HG02884 (cell line): ENCODE data around the gene TRAPPC6A.

Experiments used
- ATAC-seq: cut with Tn5 transposase; IDR thresholded peaks from one replicate; pipeline ENCODE4 v1.9.1; 2021; ENCODE audit warnings: mild to moderate bottlenecking, moderate library complexity; ENCODE audit not compliant: unreplicated experiment

Gene TRAPPC6A

DNA sequence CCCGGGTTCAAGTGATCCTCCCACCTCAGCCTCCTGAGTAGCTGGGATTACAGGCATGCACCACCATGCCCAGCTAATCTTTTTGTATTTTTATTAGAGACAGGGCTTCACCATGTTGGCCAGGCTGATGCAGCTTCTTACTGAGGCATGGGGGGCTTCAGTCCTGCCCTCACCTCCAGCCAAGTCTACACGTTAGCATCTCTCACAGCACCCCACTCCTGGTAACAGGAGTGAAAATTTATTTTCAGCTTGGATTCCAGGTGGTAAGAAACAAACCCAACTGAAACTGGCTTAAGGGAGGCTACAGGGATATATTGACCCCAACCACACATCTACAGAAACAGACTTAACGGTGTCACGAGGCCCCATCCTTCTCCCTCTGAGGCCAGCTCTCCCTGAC lies 27.9 kb downstream of the TRAPPC6A start:
- ATAC-seq, result no peak

DNA sequence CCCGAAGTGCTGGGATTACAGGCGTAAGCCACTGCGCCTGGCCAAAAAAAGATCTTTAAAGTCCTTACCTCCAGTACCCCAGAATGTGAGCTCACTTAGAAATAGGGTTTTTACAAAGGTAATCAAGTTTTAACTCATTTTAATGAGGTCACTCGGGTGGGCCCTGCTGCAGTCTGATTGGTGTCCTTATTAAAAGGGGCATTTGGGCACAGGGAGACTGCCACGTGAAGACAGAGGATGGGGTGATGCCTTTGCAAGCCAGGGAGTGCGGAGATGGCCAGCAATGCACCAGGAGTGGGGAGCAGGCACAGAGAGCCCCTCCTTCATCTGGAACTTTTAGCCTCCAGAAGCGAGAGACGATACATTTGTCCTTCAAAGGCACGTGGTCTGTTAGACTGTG lies 28.9 kb downstream of the TRAPPC6A start:
- ATAC-seq, result no peak

DNA sequence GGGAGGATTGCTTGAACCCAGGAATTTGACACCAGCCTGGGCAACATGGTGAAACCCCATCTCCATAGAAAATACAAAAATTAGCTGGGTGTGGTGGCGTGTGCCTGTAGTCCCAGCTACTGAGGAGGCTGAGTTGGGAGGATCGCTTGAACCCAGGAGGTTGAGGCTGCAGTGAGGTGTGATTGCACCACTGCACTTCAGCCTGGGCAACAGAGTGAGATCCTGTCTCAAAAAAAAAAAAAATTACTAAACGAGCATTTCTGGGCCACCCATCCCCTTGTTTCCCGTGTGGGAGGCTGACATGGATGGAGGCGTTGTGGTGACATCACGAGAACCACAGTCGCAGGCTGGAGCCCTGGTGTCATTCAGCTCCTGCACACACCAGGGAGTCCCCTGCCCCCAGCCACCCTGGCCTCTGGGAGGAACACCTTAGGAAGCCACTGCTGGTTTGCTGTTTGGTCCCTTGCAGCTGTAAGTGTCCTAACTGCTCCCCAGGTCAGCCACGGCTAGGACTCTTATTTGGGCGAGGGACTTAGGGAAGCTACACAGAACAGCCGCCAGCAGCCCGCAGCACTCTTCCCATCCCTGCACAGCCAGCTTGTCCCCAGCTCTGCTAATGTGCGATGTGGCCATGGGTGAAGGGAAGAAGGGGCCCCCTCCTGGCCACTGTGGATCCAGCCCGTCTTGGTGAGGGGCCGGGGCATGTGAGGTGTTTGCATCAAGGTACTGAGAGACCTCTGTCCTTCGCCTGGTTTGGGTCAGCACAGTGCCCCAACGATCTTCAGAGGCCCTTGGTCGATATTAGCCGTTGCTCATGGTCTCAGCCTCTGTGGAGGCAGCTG lies 30.0 kb downstream of the TRAPPC6A start:
- no peak for ATAC-seq

DNA sequence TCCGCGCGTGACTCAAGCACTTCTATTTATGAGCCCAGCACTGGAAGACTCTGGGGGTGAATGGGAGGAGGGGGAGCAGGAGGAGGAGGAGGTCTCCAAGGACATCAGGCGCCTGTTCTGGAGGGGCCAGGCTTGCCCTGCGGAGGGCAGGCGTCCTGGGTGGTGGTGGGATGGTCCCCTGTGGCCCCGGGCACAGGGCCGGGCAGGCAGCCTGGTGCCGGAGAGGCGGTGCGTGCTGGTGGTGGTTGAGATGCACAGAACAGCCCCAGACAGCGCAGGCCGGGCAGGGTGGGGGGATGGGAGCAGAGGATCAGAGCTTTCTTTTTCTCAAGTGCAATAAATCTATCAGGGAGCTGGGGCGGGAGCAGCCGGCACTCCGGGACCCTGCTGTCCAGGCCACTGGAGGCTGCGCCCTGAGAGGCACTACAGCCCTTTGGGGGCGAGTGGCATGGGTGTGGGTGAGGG lies 31.3 kb downstream of the TRAPPC6A start:
- no peak for ATAC-seq

DNA sequence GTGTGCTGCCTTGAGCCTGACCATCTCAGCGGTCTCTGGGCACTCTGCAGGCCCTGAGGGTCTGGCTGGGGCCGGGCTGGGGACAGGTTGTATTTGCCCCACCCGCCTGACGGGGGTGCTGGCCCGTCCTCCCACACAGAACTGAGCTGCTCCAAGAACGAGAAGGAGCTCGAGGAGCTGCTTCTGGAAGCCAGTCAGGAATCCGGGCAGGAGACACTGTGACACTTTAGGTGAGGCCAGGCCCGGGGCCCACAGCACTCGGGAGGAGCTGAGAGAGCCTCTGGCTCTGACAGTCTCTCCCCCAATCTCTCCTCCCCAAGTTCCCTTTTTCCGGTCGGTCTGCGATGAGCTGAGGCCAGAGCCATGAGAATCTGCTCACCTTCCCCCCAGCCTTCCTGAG lies 31.8 kb downstream of the TRAPPC6A start:
- no peak for ATAC-seq

DNA sequence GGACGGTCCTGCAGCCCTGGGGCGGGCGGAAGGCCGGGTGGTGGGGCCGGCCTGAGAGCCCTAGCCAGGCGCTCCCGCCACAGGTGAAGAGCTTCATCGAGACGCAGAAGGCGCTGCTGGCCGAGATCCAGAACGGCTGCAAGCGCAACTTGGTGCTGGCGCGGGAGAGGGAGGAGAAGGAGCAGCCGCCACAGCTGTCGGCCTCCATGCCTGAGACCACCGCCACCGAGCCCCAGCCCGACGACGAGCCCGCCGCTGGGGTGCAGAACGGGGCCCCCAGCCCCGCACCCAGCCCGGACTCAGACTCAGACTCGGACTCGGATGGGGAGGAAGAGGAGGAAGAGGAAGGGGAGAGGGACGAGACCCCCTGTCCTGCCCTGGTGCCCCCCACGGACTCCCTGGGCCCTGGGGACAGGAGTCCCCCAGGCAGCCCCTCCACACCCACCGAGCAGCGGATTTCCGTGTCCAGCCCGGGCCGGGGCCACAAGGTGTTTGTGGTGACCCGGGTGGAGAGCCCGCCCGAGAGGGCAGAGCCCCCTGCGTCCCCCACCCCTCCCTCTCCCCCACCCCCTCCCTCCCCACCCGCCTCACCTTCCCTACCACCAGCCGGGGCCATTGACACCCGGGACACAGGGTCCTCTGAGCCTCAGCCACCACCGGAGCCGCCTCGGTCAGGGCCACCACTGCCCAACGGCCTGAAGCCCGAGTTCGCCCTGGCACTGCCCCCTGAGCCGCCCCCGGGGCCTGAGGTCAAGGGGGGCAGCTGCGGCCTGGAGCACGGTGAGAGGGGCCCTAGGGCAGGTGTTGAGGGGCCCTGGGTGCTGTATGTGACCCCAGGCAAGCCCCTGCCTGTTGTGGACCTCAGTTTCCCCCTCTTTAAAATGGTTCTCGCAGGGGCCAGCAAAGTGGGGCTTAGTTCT lies 32.5 kb downstream of the TRAPPC6A start:
- no peak for ATAC-seq

DNA sequence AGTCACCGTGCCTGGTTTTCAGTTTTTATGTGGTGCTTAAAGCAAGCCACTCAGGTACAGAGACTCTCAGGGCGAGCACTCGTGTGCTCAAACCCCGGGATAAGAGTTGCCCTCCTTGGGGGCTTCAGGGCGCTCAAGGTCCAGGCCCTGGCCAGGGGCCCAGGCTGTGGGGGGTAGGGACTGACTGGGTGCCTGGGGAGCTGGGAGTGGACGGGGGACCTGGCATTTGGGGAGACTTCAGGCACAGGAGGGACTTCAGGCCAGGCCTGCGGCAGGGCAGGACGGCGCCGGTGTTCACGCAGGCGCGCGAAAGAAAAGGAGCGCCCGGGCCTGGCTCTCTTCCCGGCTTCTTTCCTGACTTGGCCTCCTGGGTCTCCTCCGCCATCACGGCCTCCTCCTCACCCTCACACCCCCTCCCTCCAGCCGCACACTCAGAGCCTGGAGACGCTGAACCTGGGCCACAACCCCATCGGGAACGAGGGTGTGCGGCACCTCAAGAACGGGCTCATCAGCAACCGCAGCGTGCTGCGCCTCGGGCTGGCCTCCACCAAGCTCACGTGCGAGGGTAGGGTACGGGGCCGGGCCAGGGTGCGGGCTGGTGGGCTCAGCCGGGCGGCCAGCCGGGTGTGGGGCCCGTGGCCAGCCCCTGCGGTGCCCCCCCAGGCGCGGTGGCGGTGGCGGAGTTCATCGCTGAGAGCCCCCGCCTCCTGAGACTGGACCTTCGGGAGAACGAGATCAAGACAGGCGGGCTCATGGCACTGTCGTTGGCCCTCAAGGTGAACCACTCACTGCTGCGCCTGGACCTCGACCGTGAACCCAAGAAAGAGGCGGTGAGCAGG lies 33.4 kb downstream of the TRAPPC6A start:
- no peak for ATAC-seq

DNA sequence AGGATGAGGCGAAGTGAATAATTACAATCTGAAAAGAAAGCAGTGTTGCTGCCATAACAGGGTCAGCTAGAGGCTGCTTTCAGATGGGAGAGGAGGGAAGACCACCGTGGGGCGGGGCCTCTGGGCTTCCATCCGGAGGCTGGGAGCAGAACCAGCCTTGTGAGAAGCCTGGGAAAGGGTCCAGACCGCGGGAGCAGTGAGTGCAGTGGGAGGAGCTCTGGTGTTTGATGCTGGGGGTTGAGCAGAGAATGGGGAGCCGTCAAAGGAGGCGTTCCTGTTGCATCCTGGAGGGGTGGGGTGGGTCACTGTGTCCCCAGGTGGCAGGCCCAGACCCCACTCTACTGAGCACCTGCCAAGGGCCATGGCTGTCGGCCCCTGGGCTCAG lies 35.3 kb downstream of the TRAPPC6A start:
- no peak for ATAC-seq

DNA sequence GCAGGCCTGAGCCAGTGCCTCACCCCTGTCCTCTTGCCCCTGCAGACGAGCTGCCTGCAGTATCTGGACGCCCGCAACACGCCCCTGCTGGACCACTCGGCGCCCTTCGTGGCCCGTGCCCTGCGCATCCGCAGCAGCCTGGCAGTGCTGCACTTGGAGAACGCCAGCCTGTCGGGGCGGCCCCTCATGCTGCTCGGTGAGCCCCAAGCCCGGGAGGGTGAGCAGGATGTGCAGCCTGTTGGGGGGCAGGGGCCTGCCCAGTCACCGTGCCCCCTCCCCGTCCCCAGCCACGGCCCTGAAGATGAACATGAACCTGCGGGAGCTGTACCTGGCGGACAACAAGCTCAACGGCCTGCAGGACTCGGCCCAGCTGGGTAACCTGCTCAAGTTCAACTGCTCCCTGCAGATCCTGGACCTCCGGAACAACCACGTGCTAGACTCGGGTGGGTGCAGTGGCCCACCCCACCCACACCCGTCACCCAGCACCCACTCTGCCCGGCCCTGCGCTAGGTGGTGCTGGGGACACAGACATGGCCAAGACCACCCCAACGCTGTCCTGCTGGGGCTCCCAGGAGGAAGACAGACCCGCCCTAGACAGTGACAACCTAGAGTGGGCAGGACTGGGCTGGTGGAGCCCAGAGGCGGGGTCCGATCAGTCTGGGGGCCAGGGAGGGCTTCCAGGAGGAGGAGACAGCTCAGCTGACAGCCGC lies 35.9 kb downstream of the TRAPPC6A start:
- ATAC-seq, result no peak

DNA sequence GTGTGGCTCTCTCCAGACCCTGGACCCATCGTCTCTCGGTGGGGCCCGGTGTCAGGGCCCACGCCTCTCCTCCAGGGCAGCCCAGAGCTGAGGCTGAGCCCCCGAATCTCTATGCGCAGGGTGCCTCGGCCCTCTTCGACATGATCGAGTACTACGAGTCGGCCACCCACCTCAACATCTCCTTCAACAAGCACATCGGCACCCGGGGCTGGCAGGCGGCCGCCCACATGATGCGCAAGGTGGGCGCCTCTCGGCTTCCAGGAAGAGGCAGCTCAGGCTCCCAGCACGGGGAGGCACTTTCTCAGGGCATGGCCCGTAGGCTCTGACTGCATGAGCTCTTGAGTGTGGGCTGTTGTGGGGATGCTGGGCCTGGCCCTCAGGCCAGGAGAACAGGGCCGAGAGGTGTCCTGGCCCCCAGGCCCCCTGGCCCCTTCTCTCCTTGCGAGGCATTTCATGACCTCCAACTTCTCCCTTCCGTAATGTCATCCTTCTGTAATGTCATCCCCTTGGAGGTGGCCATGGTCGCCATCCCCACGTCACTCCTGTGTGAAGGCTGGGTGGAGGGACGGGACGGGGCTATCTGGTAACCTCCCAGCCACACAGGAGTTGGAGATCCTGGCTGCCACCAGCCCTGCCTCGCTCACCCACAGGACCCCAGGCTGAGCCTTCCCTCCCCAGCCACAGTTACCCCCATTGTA lies 36.7 kb downstream of the TRAPPC6A start:
- no peak for ATAC-seq

DNA sequence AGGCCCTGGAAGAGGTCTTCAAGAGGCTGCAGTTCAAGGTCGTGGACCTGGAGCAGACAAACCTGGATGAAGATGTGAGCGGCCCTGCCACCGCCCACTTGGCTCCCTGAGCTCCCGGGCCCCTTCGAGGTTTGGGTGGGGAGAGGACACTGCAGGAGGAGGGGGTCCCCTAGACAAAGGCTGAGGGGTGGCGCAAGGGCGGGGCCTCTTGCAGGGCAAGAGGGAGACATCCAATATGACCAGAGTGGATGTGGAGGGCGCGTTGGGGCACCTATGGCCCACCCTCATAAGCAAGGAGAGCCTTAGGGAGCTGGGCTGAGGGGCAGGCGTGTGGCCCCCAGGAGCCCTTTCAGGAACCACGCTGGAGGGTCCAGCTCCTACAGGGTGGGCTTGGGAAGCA lies 37.5 kb downstream of the TRAPPC6A start:
- ATAC-seq, result no peak

DNA sequence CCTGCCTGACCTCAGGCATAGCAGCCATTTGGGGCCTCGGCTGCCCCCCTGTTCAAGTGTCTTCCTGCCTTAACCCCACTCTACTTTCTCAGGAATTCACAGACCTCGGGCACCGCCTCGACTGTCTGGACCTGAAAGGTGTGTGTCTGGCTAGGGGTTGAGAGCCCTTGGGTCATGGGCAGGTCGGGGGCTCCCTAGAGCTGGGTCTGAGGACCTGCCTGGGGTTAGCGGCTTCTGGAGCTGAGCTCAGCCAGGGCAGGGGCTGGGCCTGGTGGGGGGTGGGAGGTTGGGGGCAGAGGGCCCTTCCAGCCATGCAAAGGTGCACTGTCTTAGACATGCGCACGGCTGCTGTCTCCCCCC lies 37.9 kb downstream of the TRAPPC6A start:
- ATAC-seq, result no peak

DNA sequence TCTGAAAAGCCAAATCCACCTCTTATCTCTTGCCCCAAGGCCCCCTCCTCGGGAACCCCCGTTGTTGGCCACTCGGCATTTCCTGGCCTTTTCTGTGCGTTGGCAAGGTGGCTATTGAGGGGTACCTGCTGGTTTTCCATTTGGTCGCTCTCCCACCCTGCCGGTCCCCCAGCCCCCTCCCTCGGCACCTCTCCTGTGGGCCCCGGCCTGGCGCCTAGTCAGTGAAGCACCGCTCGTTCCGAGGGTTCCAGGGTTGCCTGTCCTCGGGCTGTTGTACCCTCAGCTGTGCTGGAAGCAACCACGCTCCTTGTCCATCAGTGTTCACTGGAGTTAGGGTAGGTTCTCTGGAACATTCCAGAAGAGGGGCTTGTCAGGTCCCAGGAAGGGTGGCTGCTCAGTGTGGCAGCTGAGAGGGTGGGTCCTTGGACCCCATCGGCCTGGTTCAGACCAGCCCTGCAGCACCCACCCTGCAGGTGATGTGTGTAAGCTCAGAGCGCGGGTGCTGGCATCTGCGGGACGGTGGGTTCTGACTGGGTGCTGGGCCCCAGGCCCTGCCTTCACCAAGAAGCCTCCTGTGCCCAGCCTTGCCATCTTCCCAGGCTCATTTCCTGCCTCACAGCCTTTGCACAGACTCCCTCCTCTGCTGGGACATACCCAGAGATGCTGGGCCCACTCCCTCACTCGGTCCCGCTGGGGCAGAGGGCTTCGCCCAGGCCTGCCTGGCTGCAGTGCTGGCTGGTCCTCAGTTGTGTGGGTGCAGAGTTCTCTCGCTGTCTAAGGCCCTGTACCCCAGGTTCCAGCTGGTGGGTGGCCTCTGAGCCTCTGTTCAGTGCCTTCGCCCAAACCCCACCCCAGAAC lies 38.5 kb downstream of the TRAPPC6A start:
- no peak for ATAC-seq

DNA sequence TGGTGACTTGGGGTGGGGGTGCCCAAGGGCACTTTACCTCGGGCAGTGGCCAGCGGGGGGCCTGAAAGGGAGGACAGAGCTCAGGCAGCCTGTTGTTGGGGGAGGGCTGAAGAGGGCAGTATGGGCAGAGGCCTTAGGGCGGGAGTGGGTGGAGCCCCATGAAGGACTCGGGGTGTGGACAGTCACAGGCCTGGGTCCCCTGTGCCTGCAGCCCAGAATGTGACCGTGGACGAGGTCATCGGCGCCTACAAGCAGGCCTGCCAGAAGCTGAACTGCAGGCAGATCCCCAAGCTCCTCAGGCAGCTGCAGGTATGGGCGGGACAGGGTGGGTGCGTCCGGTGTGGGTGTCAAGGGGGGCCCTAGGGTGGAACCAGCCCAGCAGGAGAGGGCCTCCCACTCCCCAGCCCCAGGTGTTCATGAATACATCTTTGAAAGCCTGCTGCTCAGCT lies 39.7 kb downstream of the TRAPPC6A start:
- no peak for ATAC-seq

DNA sequence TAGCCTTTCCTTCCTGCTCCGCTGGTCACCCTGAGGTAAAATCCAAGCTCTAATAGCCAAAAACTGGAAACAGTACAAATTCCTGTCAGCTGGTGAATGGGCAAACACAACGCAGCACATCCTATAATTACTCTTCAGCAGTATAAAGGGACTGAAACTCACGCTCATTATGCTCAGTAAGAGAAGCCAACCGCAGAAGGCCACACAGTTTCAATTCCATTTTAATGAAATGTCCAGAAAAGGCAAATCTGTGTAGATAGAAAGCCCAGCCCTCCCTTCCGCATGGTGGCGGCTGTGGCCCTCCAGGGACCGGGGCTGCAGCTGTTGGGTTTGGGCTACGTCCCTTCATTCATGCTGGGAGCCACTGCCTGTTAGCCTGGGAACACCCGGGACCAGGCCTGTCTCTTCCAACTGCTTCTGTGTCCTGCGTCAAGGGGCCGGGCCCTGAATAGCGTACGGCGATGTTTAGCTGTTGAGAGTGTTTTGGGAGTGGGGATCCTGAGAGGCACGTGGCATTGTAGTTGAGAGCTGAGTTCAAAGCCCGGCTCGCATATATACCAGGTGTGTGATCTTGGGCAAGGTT lies 40.8 kb downstream of the TRAPPC6A start:
- no peak for ATAC-seq

DNA sequence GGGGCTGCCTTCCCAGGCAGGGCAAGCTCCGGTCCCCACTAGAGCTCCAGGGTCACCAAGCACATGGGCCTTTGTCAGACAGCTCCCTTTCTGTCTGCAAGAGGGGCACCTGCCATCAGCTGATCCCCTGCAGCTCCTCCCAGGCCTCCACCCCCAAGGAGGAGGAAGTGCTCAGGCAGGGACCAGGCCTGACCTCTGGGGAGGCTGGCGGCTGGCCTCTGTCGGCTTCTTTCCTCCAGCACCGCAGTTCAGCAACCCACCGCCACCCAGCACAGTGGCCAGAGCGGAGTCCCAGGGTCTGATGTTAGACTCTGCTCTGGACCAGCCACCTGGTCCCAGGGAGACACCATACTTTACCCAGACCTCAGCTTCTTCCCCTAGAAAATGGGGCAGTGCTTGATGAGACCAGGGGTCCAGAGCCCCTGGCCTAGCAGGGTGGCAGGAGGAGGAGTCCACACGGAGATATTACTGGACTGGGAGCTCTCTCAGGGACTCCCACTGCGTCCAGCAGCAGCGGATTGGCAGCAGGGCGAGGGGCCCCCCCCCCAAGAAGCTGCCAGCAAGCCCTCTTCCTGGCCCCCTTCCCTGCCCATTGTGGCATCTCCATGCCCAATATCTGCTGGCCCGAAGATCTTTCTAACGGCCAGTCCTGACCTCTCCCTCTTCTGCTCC lies 41.4 kb downstream of the TRAPPC6A start:
- ATAC-seq, result no peak

DNA sequence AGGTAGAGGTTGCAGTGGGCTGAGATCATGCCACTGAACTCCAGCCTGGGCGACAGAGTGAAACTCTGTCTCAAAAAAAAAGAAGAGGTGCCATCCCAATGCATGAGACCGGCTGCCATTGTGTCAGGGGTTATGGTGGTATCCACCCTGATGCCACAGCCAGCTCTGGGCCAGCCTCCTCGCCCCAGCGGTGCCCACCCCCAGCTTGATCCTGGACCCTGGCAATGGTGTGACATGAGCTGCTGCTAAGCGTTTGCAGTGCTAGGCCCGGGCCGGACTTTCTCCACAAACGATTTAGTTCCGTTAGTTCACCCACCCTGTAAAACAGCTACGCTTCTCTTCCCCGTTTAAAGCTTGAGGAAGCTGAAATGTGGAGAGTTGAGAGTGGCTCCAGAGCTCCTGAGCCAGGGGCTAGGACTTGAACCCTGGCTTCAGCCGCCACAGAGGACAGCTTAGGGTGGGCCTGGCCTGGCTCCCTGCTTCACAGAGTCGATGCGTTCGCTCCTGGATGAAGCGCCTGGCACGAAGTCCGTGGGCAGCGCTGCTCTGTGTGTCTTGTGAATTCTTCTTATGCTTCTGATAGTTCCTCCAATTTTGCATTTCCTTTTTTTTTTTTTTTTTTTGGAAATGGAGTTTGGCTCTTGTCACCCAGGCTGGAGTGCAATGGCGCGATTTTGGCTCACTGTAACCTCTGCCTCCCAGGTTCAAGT lies 42.7 kb downstream of the TRAPPC6A start:
- ATAC-seq, result no peak
